Mammary epithelial cell (primary cell): Measurements from ENCODE around the gene CHD5.

ENCODE experiments used
- CTCF ChIP-seq, 2 donors: IDR thresholded peaks in 1 of 2; conservative IDR thresholded peaks in 1 of 2; 2 replicates each; pipeline ENCODE4 v1.5.1; 2011 to 2012; ENCODE audit warnings: inconsistent platforms in 2 of 2, low read length in 2 of 2, mild to moderate bottlenecking in 2 of 2, control low read depth in 1 of 2, low read depth in 1 of 2; ENCODE audit not compliant: insufficient read depth in 1 of 2; ENCODE audit errors: extremely low read depth in 1 of 2
- EZH2 ChIP-seq: IDR thresholded peaks from 2 replicates; pipeline ENCODE4 v1.6.1; 2012; ENCODE audit warnings: low read length, inconsistent platforms, borderline replicate concordance

DNA sequence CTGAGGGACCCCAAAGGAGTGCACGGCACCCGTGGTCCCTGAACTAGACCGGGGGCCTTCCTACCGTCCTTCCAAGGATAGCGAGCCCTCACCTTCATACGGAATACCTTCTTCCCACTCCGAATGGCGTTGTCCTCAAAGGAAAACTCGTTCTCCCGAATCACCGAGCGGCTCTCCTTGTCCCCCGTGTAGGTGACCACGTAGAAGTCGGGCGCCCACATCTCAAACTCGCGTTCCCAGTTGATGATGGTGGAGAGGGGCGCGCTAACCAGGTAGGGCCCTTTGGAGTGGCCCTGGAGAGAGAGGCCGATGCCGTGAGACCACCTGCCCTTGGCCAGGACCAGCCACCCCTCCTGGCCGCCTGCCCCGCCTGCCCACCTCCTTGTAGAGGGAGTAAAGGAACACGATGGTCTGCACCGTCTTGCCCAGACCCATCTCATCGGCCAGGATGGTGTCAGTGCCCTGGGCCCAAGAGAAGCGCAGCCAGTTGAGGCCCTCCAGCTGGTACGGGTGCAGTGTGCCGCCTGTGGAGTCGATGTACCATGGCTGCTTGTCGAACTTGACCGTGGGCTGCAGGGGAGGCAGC lies 38.0 kb downstream of the CHD5 start:
- TF ChIP-seq CTCF (conservative IDR thresholded peaks at IDR 0.05 in 1 of 2, IDR thresholded peaks at IDR 0.05 in 1 of 2; ENCODE audit: extremely low read depth in 1 of 2, insufficient read depth in 1 of 2, low read depth in 1 of 2, low read length in 2 of 2) = no peak
- TF ChIP-seq EZH2 = no peak
